Measurements from ENCODE around the gene RCSD1. TPM values are rescaled to one million over a fixed set of nuclear protein-coding genes. Genes with fewer than 3 reads are reported as not detected.

RCSD1 gene
- total RNA-seq, 1 experiment from 2014 or later = 0.16 TPM

DNA sequence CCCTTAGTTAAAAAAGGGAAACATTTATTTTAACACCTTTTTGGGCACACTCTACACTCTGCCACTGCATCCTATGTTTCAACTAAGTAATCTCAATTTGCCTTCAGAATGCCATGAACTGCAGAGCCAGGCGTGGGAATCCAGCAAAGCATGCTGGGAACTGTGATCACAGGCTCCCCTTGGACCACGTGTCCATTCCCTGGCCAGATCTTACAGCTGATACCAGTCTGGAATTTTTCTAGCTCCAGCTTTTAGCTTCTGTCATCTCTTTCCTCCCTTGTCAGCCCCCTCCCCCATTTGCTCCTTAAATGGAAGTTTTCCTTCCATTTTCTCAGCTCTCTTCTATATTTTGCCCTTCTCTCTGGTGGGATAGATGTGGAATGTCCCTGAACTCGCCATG, 29.4 kb downstream of the RCSD1 start:
- intact Hi-C loops (cut with micrococcal nuclease) = no loop called here
- POLR2A ChIA-PET = interaction anchor here (1.6 kb wide), 1 partner anchor 19 kb away, joined by 3 read pairs; no protein-coding TSS in a partner anchor
- Mint-ChIP-seq H3K4me1 (ENCODE audit: insufficient read depth, unreplicated experiment) (peaks cover 55% of the 10 kb centered on the region), H3K4me3 (ENCODE audit: unreplicated experiment) (no peak overlapping the region), H3K27me3 (ENCODE audit: insufficient read depth, unreplicated experiment) (no peaks in the 10 kb centered on the region), H3K27ac (ENCODE audit: low read depth, unreplicated experiment) (no peak overlapping the region), H3K9me3 (ENCODE audit: unreplicated experiment) (no peaks in the 10 kb centered on the region), H3K36me3 (ENCODE audit: insufficient read depth, unreplicated experiment) (no peaks in the 10 kb centered on the region)
- BruUV-seq (replicated peaks) = no TSS peak
- CTCF ChIA-PET = interaction anchor here (0.6 to 1.7 kb wide), 5 partner anchors 9 to 59 kb away, joined by 3 to 8 read pairs (median 3); no protein-coding TSS in a partner anchor
- TF ChIP-seq CTCF (IDR thresholded peaks at IDR 0.05; ENCODE audit: unreplicated experiment) = no peak
- DNase-seq (ENCODE audit: unreplicated experiment) = no peak

- no peak for DNase-seq (ENCODE audit: unreplicated experiment)
- Mint-ChIP-seq H3K9me3 (ENCODE audit: unreplicated experiment) (no peaks in the 10 kb centered on the region), H3K36me3 (ENCODE audit: insufficient read depth, unreplicated experiment) (no peaks in the 10 kb centered on the region), H3K27ac (ENCODE audit: low read depth, unreplicated experiment) (no peak overlapping the region), H3K4me1 (ENCODE audit: insufficient read depth, unreplicated experiment) (peaks cover 60% of the 10 kb centered on the region), H3K4me3 (ENCODE audit: unreplicated experiment) (no peak overlapping the region), H3K27me3 (ENCODE audit: insufficient read depth, unreplicated experiment) (no peaks in the 10 kb centered on the region)
- no peak for TF ChIP-seq CTCF (IDR thresholded peaks at IDR 0.05; ENCODE audit: unreplicated experiment)
- intact Hi-C loops (cut with micrococcal nuclease) = no loop called here
- ChIA-PET CTCF (interaction anchor here (0.6 to 1.7 kb wide), 8 partner anchors 9 to 60 kb away, joined by 3 to 8 read pairs (median 3); no protein-coding TSS in a partner anchor), POLR2A (interaction anchor here (1.0 to 1.6 kb wide), 5 partner anchors 12 to 107 kb away, joined by 3 to 5 read pairs (median 3); partner anchors contain the start of gene CREG1)
- BruUV-seq (replicated peaks) = no TSS peak
Measured at GRCh38 chr1:167659881-167660280, 29.8 kb downstream of the RCSD1 start.

DNA sequence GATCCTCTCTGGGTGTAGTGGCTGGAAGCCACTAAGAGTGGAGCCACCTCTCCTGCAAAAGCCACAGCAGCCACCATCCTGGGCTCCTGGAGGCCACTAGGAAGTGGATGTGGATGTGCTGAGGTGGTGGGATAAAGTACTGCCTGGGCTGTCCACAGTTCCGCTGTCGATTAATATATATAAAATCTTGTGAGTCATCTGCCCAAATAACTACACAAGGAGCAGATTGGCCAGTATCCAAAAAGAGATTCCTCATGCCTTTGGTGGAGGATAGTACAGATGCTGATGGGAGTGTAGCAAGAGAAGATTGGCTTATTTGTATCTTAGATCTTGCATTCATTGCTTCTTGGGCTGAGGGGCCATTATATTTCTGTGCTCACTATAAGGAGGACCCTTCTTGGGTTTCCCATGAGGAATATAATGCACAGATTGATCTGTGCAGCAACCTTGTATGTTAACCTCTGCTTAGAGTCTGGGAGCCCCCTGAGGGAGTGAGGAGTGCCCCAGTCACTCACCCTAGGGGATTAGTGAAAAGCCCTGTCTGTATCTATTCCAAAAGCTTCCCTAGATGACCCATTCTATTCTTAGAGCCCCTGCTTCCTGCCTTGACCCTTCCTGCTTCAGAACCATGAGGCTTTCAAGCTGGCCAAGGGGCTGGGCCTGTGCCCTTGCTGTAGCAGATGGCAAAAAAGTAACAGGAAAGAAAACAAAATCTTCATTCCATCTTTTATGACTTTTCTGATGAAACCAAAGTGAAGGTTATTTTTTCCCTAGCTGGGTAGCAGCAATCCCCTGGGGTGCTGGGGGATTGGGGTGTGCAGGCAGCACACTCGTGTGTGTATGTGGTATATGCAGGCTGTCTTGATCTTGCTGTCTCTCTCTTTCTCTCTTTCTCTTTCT, 31.7 kb downstream of the RCSD1 start:
- Mint-ChIP-seq H3K27me3 (ENCODE audit: insufficient read depth, unreplicated experiment) (no peaks in the 10 kb centered on the region), H3K27ac (ENCODE audit: low read depth, unreplicated experiment) (peak overlapping the region; percentile 71), H3K9me3 (ENCODE audit: unreplicated experiment) (no peaks in the 10 kb centered on the region), H3K4me3 (ENCODE audit: unreplicated experiment) (peak overlapping the region; percentile 51), H3K4me1 (ENCODE audit: insufficient read depth, unreplicated experiment) (peaks cover 71% of the 10 kb centered on the region), H3K36me3 (ENCODE audit: insufficient read depth, unreplicated experiment) (no peaks in the 10 kb centered on the region)
- ChIA-PET CTCF (interaction anchor here (0.6 to 3.5 kb wide), 9 partner anchors 10 to 319 kb away, joined by 3 to 31 read pairs (median 4); no protein-coding TSS in a partner anchor), POLR2A (interaction anchor here (0.7 to 4.6 kb wide), 23 partner anchors 12 to 640 kb away, joined by 3 to 52 read pairs (median 9); partner anchors contain the start of genes CREG1 and DCAF6)
- peak; percentile 97 for DNase-seq (ENCODE audit: unreplicated experiment)
- intact Hi-C loops (cut with micrococcal nuclease) = loop anchor here (2.0 kb wide), 1 partner anchor 45 kb away; no protein-coding TSS in a partner anchor
- BruUV-seq (replicated peaks) = no TSS peak
- TF ChIP-seq CTCF (IDR thresholded peaks at IDR 0.05; ENCODE audit: unreplicated experiment) = no peak

Data from MCF 10A (cell line).